OCI-LY3 (cell line): ENCODE measurements around the gene SPINDOC.

Experiments
- EZH2phosphoT487 ChIP-seq: fragments of 200-600 bp; shearing (Covaris generic); IDR thresholded peaks from 2 replicates; pipeline ENCODE4 v1.6.1; 2018; ENCODE audit warnings: antibody characterized with exemption, mixed run types, low read depth
- TF ChIP-seq, protein P1 (sequence below): fragments of 200-600, 300-600 bp; sonication (generic); IDR thresholded peaks from 2 replicates; pipeline ENCODE4 v1.5.1; 2014; ENCODE audit warnings: antibody characterized with exemption, low read length, low read depth

- TF ChIP-seq, protein P1, sequence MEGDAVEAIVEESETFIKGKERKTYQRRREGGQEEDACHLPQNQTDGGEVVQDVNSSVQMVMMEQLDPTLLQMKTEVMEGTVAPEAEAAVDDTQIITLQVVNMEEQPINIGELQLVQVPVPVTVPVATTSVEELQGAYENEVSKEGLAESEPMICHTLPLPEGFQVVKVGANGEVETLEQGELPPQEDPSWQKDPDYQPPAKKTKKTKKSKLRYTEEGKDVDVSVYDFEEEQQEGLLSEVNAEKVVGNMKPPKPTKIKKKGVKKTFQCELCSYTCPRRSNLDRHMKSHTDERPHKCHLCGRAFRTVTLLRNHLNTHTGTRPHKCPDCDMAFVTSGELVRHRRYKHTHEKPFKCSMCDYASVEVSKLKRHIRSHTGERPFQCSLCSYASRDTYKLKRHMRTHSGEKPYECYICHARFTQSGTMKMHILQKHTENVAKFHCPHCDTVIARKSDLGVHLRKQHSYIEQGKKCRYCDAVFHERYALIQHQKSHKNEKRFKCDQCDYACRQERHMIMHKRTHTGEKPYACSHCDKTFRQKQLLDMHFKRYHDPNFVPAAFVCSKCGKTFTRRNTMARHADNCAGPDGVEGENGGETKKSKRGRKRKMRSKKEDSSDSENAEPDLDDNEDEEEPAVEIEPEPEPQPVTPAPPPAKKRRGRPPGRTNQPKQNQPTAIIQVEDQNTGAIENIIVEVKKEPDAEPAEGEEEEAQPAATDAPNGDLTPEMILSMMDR, result no peak
- TF ChIP-seq EZH2phosphoT487, result no peak
These were observed 47.5 kb upstream of the SPINDOC start for GRCh38 chr11:63765688-63766241.
